ENCODE data around the gene IFNA14. TPM values are rescaled to one million over a fixed set of nuclear protein-coding genes. Genes with fewer than 3 reads are reported as not detected.
"Not testable (repeated sequence)": the region's sequence is repeated elsewhere in the genome, so short reads cannot be mapped to it uniquely, and the experiment has no call there.

The IFNA14 gene
- total RNA-seq, 1 experiment from 2014 or later = not detected

GRCh38 chr9:21210311-21210710 is 29.5 kb downstream of the IFNA14 start:
- no peak for TF ChIP-seq ZNF671 (CRISPR knock-in tag; IDR thresholded peaks at IDR 0.05)
- no peak for TF ChIP-seq GRHL2 (CRISPR knock-in tag; IDR thresholded peaks at IDR 0.05; ENCODE audit: insufficient replicate concordance, severe bottlenecking)
- no peak for TF ChIP-seq ZNF121 (CRISPR knock-in tag; IDR thresholded peaks at IDR 0.05)
- TF ChIP-seq CTCF (IDR thresholded peaks at IDR 0.05) = no peak
- no peak for TF ChIP-seq ZBTB21 (CRISPR knock-in tag; IDR thresholded peaks at IDR 0.05; ENCODE audit: borderline replicate concordance)
- TF ChIP-seq ELF4 (CRISPR knock-in tag; IDR thresholded peaks at IDR 0.05; ENCODE audit: low read depth) = no peak
- TF ChIP-seq ARID4B (CRISPR knock-in tag; IDR thresholded peaks at IDR 0.05; ENCODE audit: borderline replicate concordance) = no peak
- TF ChIP-seq SMAD3 (CRISPR knock-in tag; IDR thresholded peaks at IDR 0.05; ENCODE audit: borderline replicate concordance) = no peak
- TF ChIP-seq NR3C1 (CRISPR knock-in tag; conservative IDR thresholded peaks at IDR 0.05; ENCODE audit: low read depth) = no peak
- TF ChIP-seq TEAD4 (CRISPR knock-in tag; IDR thresholded peaks at IDR 0.05) = no peak
- TF ChIP-seq MLX (CRISPR knock-in tag; IDR thresholded peaks at IDR 0.05) = no peak
- TF ChIP-seq MXD4 (CRISPR knock-in tag; IDR thresholded peaks at IDR 0.05; ENCODE audit: borderline replicate concordance) = no peak
- TF ChIP-seq TP53 (CRISPR knock-in tag; IDR thresholded peaks at IDR 0.05) = no peak
- TF ChIP-seq FOXK1 (CRISPR knock-in tag; IDR thresholded peaks at IDR 0.05) = no peak
- no peak for TF ChIP-seq E2F4 (CRISPR knock-in tag; IDR thresholded peaks at IDR 0.05; ENCODE audit: borderline replicate concordance, low read depth)
- TF ChIP-seq ZNF512 (CRISPR knock-in tag; IDR thresholded peaks at IDR 0.05; ENCODE audit: borderline replicate concordance) = no peak
- no peak for TF ChIP-seq CREM (CRISPR knock-in tag; IDR thresholded peaks at IDR 0.05)
- no peak for TF ChIP-seq FOXP1 (CRISPR knock-in tag; IDR thresholded peaks at IDR 0.05; ENCODE audit: borderline replicate concordance)
- TF ChIP-seq ZNF232 (CRISPR knock-in tag; IDR thresholded peaks at IDR 0.05) = no peak
- ATAC-seq (no peak), DNase-seq (ENCODE audit: low spot score) (no peak)
- Mint-ChIP-seq H3K4me3 (no peak overlapping the region), H3K27ac (no peak overlapping the region), H3K36me3 (no peaks in the 10 kb centered on the region), H3K9me3 (no peaks in the 10 kb centered on the region), H3K4me1 (no peaks in the 10 kb centered on the region), H3K27me3 (ENCODE audit: low read depth) (peaks cover 5% of the 10 kb centered on the region; the same call in 1 of the 2 replicates)
- POLR2A ChIA-PET = no interaction called here
- CTCF ChIA-PET = no interaction called here

- H3K4me3 Mint-ChIP-seq; H3K36me3 Mint-ChIP-seq; ATAC-seq; H3K4me1 Mint-ChIP-seq; H3K9me3 Mint-ChIP-seq; H3K27ac Mint-ChIP-seq; H3K27me3 Mint-ChIP-seq (ENCODE audit: low read depth); DNase-seq (ENCODE audit: low spot score); CTCF ChIA-PET; POLR2A ChIA-PET: not testable (repeated sequence)
Observed at GRCh38 chr9:21207043-21207442, 32.8 kb downstream of the IFNA14 start, which contains the start of gene IFNA10. IFNA10 (minus strand) TSS chr9:21207143; CDS start chr9:21207097, 46 bp downstream.
